ENCODE measurements around the gene NXN. TPM values are rescaled to one million over a fixed set of nuclear protein-coding genes. Genes with fewer than 3 reads are reported as not detected.
"Not testable (repeated sequence)": the region's sequence is repeated elsewhere in the genome, so short reads cannot be mapped to it uniquely, and the experiment has no call there.

NXN gene
- total RNA-seq, 1 experiment from 2014 or later: not detected

DNA sequence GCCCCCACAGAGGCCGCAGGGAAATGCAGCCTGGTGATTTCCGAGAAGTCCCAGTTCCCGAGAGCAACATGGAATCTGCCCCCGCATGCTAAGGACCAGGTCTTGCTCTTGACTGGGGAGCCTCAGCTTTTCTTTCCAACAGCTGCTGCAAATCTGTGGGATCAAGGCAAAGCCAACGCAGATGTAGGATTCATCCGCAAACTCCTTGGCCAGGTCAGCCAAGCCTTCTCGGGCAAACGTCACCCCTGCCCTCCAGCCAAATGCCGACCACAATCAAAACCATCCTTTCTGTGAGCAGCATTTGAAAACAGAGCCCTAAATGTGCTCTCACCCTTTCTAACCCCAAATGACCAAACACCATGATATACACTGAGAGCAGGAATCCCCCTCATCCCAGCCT, 143.4 kb downstream of the NXN start:
- DNase-seq: no peak
- no peak overlapping the region for H3K27ac ChIP-seq (ENCODE audit: low read length)
- H3K9me3 ChIP-seq (ENCODE audit: low read length): no peaks in the 10 kb centered on the region
- H3K27me3 ChIP-seq (ENCODE audit: low read length): no peaks in the 10 kb centered on the region
- H3K9me2 ChIP-seq (replicated peaks; ENCODE audit: insufficient read depth, low read length): no peaks in the 10 kb centered on the region
- H3K4me3 ChIP-seq (ENCODE audit: low read length): no peak overlapping the region
- H3K4me1 ChIP-seq (ENCODE audit: low read length): no peaks in the 10 kb centered on the region
- H3K79me2 ChIP-seq (ENCODE audit: low read length): no peaks in the 10 kb centered on the region
- no peak overlapping the region for H3K4me2 ChIP-seq (ENCODE audit: low read depth, low read length, poor library complexity, severe bottlenecking)
- H4K20me1 ChIP-seq (ENCODE audit: insufficient read depth, low read depth, low read length): no peaks in the 10 kb centered on the region
- H3K36me3 ChIP-seq (ENCODE audit: insufficient read depth, low read length): no peaks in the 10 kb centered on the region
- H3K9ac ChIP-seq (ENCODE audit: low read length): no peak overlapping the region
- H2AFZ ChIP-seq (ENCODE audit: low read length): no peak overlapping the region

DNA sequence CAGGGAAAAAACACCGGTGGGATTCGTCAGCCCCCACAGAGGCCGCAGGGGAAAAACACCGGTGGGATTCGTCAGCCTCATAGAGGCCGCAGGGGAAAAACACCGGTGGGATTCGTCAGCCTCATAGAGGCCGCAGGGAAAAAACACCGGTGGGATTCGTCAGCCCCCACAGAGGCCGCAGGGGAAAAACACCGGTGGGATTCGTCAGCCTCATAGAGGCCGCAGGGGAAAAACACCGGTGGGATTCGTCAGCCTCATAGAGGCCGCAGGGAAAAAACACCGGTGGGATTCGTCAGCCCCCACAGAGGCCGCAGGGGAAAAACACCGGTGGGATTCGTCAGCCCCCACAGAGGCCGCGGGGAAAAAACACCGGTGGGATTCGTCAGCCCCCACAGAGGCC, 143.9 kb downstream of the NXN start:
- H4K20me1 ChIP-seq (ENCODE audit: insufficient read depth, low read depth, low read length); H3K27me3 ChIP-seq (ENCODE audit: low read length); DNase-seq; H3K4me2 ChIP-seq (ENCODE audit: low read depth, low read length, poor library complexity, severe bottlenecking); H3K79me2 ChIP-seq (ENCODE audit: low read length); H3K9ac ChIP-seq (ENCODE audit: low read length); H3K9me2 ChIP-seq (replicated peaks; ENCODE audit: insufficient read depth, low read length); H3K4me3 ChIP-seq (ENCODE audit: low read length); H3K27ac ChIP-seq (ENCODE audit: low read length); H2AFZ ChIP-seq (ENCODE audit: low read length); H3K9me3 ChIP-seq (ENCODE audit: low read length); H3K4me1 ChIP-seq (ENCODE audit: low read length); H3K36me3 ChIP-seq (ENCODE audit: insufficient read depth, low read length): not testable (repeated sequence)

GRCh38 chr17:835263-835662, 144.3 kb downstream of the NXN start:
- Histone ChIP-seq H2AFZ (ENCODE audit: low read length) (no peak overlapping the region), H3K36me3 (ENCODE audit: insufficient read depth, low read length) (no peaks in the 10 kb centered on the region), H3K4me2 (ENCODE audit: low read depth, low read length, poor library complexity, severe bottlenecking) (no peak overlapping the region), H3K27me3 (ENCODE audit: low read length) (no peaks in the 10 kb centered on the region), H3K27ac (ENCODE audit: low read length) (no peak overlapping the region), H3K4me1 (ENCODE audit: low read length) (no peaks in the 10 kb centered on the region), H3K9ac (ENCODE audit: low read length) (no peak overlapping the region), H3K4me3 (ENCODE audit: low read length) (no peak overlapping the region), H4K20me1 (ENCODE audit: insufficient read depth, low read depth, low read length) (no peaks in the 10 kb centered on the region), H3K79me2 (ENCODE audit: low read length) (no peaks in the 10 kb centered on the region), H3K9me3 (ENCODE audit: low read length) (no peaks in the 10 kb centered on the region), H3K9me2 (replicated peaks; ENCODE audit: insufficient read depth, low read length) (no peaks in the 10 kb centered on the region)
- DNase-seq: no peak

GRCh38 chr17:834136-834535, 145.4 kb downstream of the NXN start:
- DNase-seq: no peak
- Histone ChIP-seq H3K9me2 (replicated peaks; ENCODE audit: insufficient read depth, low read length) (no peaks in the 10 kb centered on the region), H3K4me2 (ENCODE audit: low read depth, low read length, poor library complexity, severe bottlenecking) (no peak overlapping the region), H3K9ac (ENCODE audit: low read length) (no peak overlapping the region), H3K79me2 (ENCODE audit: low read length) (no peaks in the 10 kb centered on the region), H3K27me3 (ENCODE audit: low read length) (no peaks in the 10 kb centered on the region), H3K27ac (ENCODE audit: low read length) (no peak overlapping the region), H3K4me1 (ENCODE audit: low read length) (no peaks in the 10 kb centered on the region), H2AFZ (ENCODE audit: low read length) (no peak overlapping the region), H3K9me3 (ENCODE audit: low read length) (no peaks in the 10 kb centered on the region), H3K4me3 (ENCODE audit: low read length) (no peak overlapping the region), H4K20me1 (ENCODE audit: insufficient read depth, low read depth, low read length) (no peaks in the 10 kb centered on the region), H3K36me3 (ENCODE audit: insufficient read depth, low read length) (no peaks in the 10 kb centered on the region)

DNA sequence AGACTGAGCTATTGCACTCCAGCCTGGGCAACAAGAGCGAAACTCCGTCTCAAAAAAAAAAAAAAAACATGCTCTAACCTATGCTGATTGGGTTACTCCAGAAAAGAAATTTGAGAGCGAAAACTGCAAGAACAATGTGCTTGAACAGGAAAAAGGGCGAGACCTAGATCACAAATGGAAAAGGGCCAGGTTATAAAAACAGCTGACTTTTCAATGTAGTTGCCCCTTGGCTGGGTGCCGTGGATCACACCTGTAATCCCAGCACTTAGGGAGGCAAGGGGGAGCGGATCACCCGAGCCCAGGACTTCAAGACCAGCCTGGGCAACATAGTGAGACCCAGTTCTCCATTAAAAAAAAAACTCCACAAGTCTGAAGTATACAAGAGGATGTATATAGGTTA, 148.6 kb downstream of the NXN start:
- Histone ChIP-seq H2AFZ (ENCODE audit: low read length) (no peak overlapping the region), H3K4me2 (ENCODE audit: low read depth, low read length, poor library complexity, severe bottlenecking) (no peak overlapping the region), H3K36me3 (ENCODE audit: insufficient read depth, low read length) (no peaks in the 10 kb centered on the region), H3K4me3 (ENCODE audit: low read length) (no peak overlapping the region), H3K27ac (ENCODE audit: low read length) (no peak overlapping the region), H3K79me2 (ENCODE audit: low read length) (no peaks in the 10 kb centered on the region), H4K20me1 (ENCODE audit: insufficient read depth, low read depth, low read length) (no peaks in the 10 kb centered on the region), H3K9me3 (ENCODE audit: low read length) (no peaks in the 10 kb centered on the region), H3K9me2 (replicated peaks; ENCODE audit: insufficient read depth, low read length) (no peaks in the 10 kb centered on the region), H3K27me3 (ENCODE audit: low read length) (no peaks in the 10 kb centered on the region), H3K9ac (ENCODE audit: low read length) (no peak overlapping the region), H3K4me1 (ENCODE audit: low read length) (no peaks in the 10 kb centered on the region)
- no peak for DNase-seq

GRCh38 chr17:830381-830780, 149.2 kb downstream of the NXN start:
- Histone ChIP-seq H3K36me3 (ENCODE audit: insufficient read depth, low read length) (no peaks in the 10 kb centered on the region), H3K79me2 (ENCODE audit: low read length) (no peaks in the 10 kb centered on the region), H3K4me2 (ENCODE audit: low read depth, low read length, poor library complexity, severe bottlenecking) (no peak overlapping the region), H3K27ac (ENCODE audit: low read length) (no peak overlapping the region), H3K9me2 (replicated peaks; ENCODE audit: insufficient read depth, low read length) (no peaks in the 10 kb centered on the region), H3K9ac (ENCODE audit: low read length) (no peak overlapping the region), H3K4me3 (ENCODE audit: low read length) (no peak overlapping the region), H3K4me1 (ENCODE audit: low read length) (no peaks in the 10 kb centered on the region), H4K20me1 (ENCODE audit: insufficient read depth, low read depth, low read length) (no peaks in the 10 kb centered on the region), H2AFZ (ENCODE audit: low read length) (no peak overlapping the region), H3K27me3 (ENCODE audit: low read length) (no peaks in the 10 kb centered on the region), H3K9me3 (ENCODE audit: low read length) (no peaks in the 10 kb centered on the region)
- no peak for DNase-seq

DNA sequence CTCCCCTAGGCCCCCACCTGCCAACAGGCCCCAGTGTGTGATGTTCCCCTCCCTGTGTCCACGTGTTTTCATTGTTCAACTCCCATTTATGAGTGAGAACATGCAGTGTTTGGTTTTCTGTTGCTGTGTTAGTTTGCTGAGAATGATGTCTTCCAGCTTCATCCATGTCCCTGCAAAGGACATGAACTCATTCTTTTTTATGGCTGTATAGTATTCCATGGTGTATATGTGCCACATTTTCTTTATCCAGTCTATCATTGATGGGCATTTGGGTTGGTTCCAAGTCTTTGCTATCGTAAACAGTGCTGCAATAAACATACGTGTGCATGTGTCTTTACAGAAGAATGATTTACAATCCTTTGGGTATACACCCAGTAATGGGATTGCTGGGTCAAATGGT, 150.0 kb downstream of the NXN start:
- not testable (repeated sequence) for H3K4me3 ChIP-seq (ENCODE audit: low read length); H4K20me1 ChIP-seq (ENCODE audit: insufficient read depth, low read depth, low read length); H3K36me3 ChIP-seq (ENCODE audit: insufficient read depth, low read length); H3K9ac ChIP-seq (ENCODE audit: low read length); H3K4me1 ChIP-seq (ENCODE audit: low read length); H3K9me2 ChIP-seq (replicated peaks; ENCODE audit: insufficient read depth, low read length); H3K79me2 ChIP-seq (ENCODE audit: low read length); H3K4me2 ChIP-seq (ENCODE audit: low read depth, low read length, poor library complexity, severe bottlenecking); H3K27ac ChIP-seq (ENCODE audit: low read length); H3K9me3 ChIP-seq (ENCODE audit: low read length); DNase-seq; H3K27me3 ChIP-seq (ENCODE audit: low read length); H2AFZ ChIP-seq (ENCODE audit: low read length)

DNA sequence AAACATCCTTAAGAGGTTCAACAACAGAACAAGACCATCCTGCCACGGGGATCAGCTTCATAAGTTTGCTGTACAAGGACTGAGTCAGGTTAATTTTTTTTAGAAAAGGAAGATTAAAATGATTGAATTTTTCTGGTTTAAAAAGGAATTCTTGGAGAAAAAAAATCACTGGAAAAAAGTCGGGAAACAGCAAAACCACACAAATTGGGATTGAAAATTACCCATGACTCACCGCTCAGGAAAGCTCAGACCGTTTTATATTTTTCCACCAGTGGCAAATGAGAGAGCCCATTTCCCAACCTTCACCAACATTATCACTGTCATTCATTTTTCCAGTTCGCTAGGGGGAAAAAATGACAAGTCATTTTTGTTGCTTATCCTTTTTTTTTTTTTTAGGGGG, 150.8 kb downstream of the NXN start:
- no peaks in the 10 kb centered on the region for H3K9me3 ChIP-seq (ENCODE audit: low read length)
- no peaks in the 10 kb centered on the region for H3K27me3 ChIP-seq (ENCODE audit: low read length)
- H3K9ac ChIP-seq (ENCODE audit: low read length): no peak overlapping the region
- H3K9me2 ChIP-seq (replicated peaks; ENCODE audit: insufficient read depth, low read length): no peaks in the 10 kb centered on the region
- H4K20me1 ChIP-seq (ENCODE audit: insufficient read depth, low read depth, low read length): no peaks in the 10 kb centered on the region
- H3K4me1 ChIP-seq (ENCODE audit: low read length): no peaks in the 10 kb centered on the region
- no peak overlapping the region for H3K27ac ChIP-seq (ENCODE audit: low read length)
- H3K4me3 ChIP-seq (ENCODE audit: low read length): no peak overlapping the region
- no peak overlapping the region for H3K4me2 ChIP-seq (ENCODE audit: low read depth, low read length, poor library complexity, severe bottlenecking)
- DNase-seq: no peak
- H3K36me3 ChIP-seq (ENCODE audit: insufficient read depth, low read length): no peaks in the 10 kb centered on the region
- no peak overlapping the region for H2AFZ ChIP-seq (ENCODE audit: low read length)
- no peaks in the 10 kb centered on the region for H3K79me2 ChIP-seq (ENCODE audit: low read length)

DNA sequence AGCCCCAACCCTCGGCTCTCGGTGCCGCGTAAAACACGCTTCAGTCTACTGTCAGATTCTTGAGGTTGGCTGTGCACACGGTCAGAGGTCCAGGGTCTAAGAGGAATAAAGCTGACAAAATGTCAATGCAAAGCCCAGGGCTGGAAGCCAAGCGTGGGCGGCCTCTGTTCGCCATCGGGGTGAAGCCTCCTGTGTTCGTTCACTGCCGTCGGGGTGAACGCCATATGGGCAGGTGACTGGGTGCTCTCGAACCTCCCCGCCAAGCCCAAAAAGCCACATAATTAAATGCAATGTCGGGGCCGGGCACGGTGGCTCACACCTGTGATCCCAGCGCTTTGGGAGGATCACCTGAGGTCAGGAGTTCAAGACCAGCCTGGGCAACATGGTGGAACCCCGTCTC, 152.8 kb downstream of the NXN start:
- H3K27ac ChIP-seq (ENCODE audit: low read length): no peak overlapping the region
- no peak overlapping the region for H3K9ac ChIP-seq (ENCODE audit: low read length)
- H3K36me3 ChIP-seq (ENCODE audit: insufficient read depth, low read length): no peaks in the 10 kb centered on the region
- no peaks in the 10 kb centered on the region for H3K27me3 ChIP-seq (ENCODE audit: low read length)
- no peaks in the 10 kb centered on the region for H3K4me1 ChIP-seq (ENCODE audit: low read length)
- no peak for DNase-seq
- no peaks in the 10 kb centered on the region for H3K79me2 ChIP-seq (ENCODE audit: low read length)
- no peaks in the 10 kb centered on the region for H3K9me2 ChIP-seq (replicated peaks; ENCODE audit: insufficient read depth, low read length)
- no peak overlapping the region for H3K4me2 ChIP-seq (ENCODE audit: low read depth, low read length, poor library complexity, severe bottlenecking)
- H3K9me3 ChIP-seq (ENCODE audit: low read length): no peaks in the 10 kb centered on the region
- no peak overlapping the region for H3K4me3 ChIP-seq (ENCODE audit: low read length)
- H4K20me1 ChIP-seq (ENCODE audit: insufficient read depth, low read depth, low read length): no peaks in the 10 kb centered on the region
- H2AFZ ChIP-seq (ENCODE audit: low read length): no peak overlapping the region
